ENCODE measurements around the gene TTC27. TPM values are rescaled to one million over a fixed set of nuclear protein-coding genes. Genes with fewer than 3 reads are reported as not detected.
A peak's percentile ranks its signal among the peaks of the same experiment; 100 is the strongest.
"Not testable (repeated sequence)": the region's sequence is repeated elsewhere in the genome, so short reads cannot be mapped to it uniquely, and the experiment has no call there.

Gene TTC27
- total and polyA plus RNA-seq, 4 donors: 3.5 to 13.5 (median 6.3) TPM

DNA sequence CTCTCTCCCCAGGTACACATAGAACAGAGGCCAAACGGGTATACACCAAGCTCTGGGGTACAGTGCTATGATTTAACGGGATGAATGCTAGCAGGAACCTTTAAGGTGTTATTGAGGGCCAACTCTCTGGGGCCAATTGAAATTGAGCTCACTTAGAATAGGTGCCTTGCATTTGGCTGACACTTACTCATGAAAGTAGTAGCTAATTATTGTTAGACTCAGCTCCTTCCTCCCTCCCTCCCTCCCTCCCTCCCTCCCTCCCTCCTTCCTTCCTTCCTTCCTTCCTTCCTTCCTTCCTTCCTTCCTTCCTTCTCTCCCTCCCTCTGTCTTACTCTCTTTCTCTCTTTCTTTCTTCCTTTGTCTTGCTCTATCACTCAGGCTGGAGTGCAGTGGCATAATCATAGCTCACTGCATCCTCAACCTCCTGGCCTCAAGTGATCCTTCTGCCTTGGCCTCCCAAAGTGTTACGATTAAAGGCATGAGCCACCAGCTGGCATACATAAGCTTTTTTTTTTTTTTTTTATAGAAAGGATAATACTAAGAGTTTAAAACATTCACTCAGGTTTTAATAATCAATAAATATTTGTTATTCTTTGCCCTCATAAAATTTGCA lies 95.7 kb downstream of the TTC27 start:
- no peak for DNase-seq (ENCODE audit: low spot score)
- WGBS: over 99% methylated on average over 3 of the region's 3 CpGs
- Histone ChIP-seq H3K27me3 (ENCODE audit: control insufficient read depth in 4 of 4, insufficient read depth in 4 of 4, low read length in 3 of 4) (no peaks in the 10 kb centered on the region), H3K9ac (ENCODE audit: low read depth in 1 of 2, low read length in 2 of 2) (no peak overlapping the region), H3K27ac (ENCODE audit: low read depth in 1 of 2, low read length in 2 of 2) (no peak overlapping the region), H3K4me1 (ENCODE audit: control insufficient read depth in 4 of 4, insufficient read depth in 4 of 4, low read length in 3 of 4) (peaks cover 0 to 16% (median 11%) of the 10 kb centered on the region in 4 donors), H3K9me3 (ENCODE audit: control insufficient read depth in 4 of 4, low read length in 3 of 4) (no peaks in the 10 kb centered on the region), H3K4me3 (ENCODE audit: low read depth in 1 of 3, low read length in 3 of 3) (no peak overlapping the region), H3K36me3 (ENCODE audit: control insufficient read depth in 4 of 4, insufficient read depth in 3 of 4, low read depth in 1 of 4, low read length in 3 of 4) (no peaks in the 10 kb centered on the region)
- TF ChIP-seq FOXA1 (IDR thresholded peaks at IDR 0.05) (no peak), SP1 (IDR thresholded peaks at IDR 0.05) (no peak), CTCF (IDR thresholded peaks at IDR 0.05; ENCODE audit: low read depth, low read length, missing input control) (no peak)
- TF ChIP-seq, protein P1, sequence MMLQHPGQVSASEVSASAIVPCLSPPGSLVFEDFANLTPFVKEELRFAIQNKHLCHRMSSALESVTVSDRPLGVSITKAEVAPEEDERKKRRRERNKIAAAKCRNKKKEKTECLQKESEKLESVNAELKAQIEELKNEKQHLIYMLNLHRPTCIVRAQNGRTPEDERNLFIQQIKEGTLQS (IDR thresholded peaks at IDR 0.05): no peak

DNA sequence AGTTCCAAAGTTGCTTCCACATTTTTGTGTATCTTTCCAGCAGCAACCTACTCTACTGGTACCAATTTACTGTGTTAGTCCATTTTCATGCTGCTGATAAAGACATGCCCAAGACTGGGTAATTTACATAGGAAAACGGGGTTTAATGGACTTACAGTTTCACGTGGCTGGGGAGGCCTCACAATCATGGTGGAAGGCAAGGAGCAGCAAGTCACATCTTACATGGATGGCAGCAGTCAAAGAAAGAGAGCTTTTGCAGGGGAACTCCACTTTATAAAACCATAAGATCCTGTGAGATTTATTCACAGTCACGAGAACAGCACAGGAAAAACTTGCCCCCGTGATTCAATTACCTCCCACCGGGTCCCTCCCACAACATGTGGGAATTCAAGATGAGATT lies 98.8 kb downstream of the TTC27 start:
- not testable (repeated sequence) for H3K27ac ChIP-seq (ENCODE audit: low read depth in 1 of 2, low read length in 2 of 2); H3K4me3 ChIP-seq (ENCODE audit: low read depth in 1 of 3, low read length in 3 of 3); H3K9me3 ChIP-seq (ENCODE audit: control insufficient read depth in 4 of 4, low read length in 3 of 4); H3K4me1 ChIP-seq (ENCODE audit: control insufficient read depth in 4 of 4, insufficient read depth in 4 of 4, low read length in 3 of 4); H3K27me3 ChIP-seq (ENCODE audit: control insufficient read depth in 4 of 4, insufficient read depth in 4 of 4, low read length in 3 of 4); DNase-seq (ENCODE audit: low spot score); H3K9ac ChIP-seq (ENCODE audit: low read depth in 1 of 2, low read length in 2 of 2); H3K36me3 ChIP-seq (ENCODE audit: control insufficient read depth in 4 of 4, insufficient read depth in 3 of 4, low read depth in 1 of 4, low read length in 3 of 4)
- TF ChIP-seq HNF4A (conservative IDR thresholded peaks at IDR 0.05): peak in 1 of 2 donors; percentile 5
- 85% methylated on average over 5 of the region's 5 CpGs for WGBS

DNA sequence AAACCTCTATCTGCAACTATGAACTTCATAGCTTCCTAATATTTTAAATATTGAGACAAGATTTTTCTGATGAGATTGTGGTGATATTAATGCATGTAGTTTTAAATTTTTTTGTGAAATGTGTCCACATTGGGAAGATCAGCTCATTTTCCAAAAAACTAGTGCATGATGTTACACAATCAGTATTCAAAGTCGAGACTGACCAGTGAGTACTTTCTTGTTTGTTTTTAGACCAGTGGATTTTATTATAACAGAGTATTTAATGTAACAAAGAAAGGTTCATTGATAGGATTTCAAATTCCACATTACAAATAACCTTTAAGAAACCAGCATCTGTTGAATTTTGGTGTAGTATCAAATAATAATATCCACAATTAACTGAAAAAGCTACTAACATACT lies 99.3 kb downstream of the TTC27 start:
- H3K4me1 ChIP-seq (ENCODE audit: control insufficient read depth in 4 of 4, insufficient read depth in 4 of 4, low read length in 3 of 4): peaks cover 0 to 8% (median 5%) of the 10 kb centered on the region in 4 donors
- H3K9ac ChIP-seq (ENCODE audit: low read depth in 1 of 2, low read length in 2 of 2): no peak overlapping the region
- 42% methylated on average over 1 of the region's 1 CpG for WGBS
- TF ChIP-seq HNF4A (conservative IDR thresholded peaks at IDR 0.05) (peak; percentile 36 to 46), EGR1 (IDR thresholded peaks at IDR 0.05; ENCODE audit: low read depth in 2 of 2) (no peak), SP1 (IDR thresholded peaks at IDR 0.05) (no peak)
- H3K36me3 ChIP-seq (ENCODE audit: control insufficient read depth in 4 of 4, insufficient read depth in 3 of 4, low read depth in 1 of 4, low read length in 3 of 4): no peaks in the 10 kb centered on the region
- H3K4me3 ChIP-seq (ENCODE audit: low read depth in 1 of 3, low read length in 3 of 3): no peak overlapping the region
- no peaks in the 10 kb centered on the region for H3K9me3 ChIP-seq (ENCODE audit: control insufficient read depth in 4 of 4, low read length in 3 of 4)
- no peak for DNase-seq (ENCODE audit: low spot score)
- no peaks in the 10 kb centered on the region for H3K27me3 ChIP-seq (ENCODE audit: control insufficient read depth in 4 of 4, insufficient read depth in 4 of 4, low read length in 3 of 4)
- no peak overlapping the region for H3K27ac ChIP-seq (ENCODE audit: low read depth in 1 of 2, low read length in 2 of 2)

GRCh38 chr2:32730958-32731357 lies 103.1 kb downstream of the TTC27 start:
- not testable (repeated sequence) for H3K9ac ChIP-seq (ENCODE audit: low read depth in 1 of 2, low read length in 2 of 2); H3K9me3 ChIP-seq (ENCODE audit: control insufficient read depth in 4 of 4, low read length in 3 of 4); H3K36me3 ChIP-seq (ENCODE audit: control insufficient read depth in 4 of 4, insufficient read depth in 3 of 4, low read depth in 1 of 4, low read length in 3 of 4); H3K27me3 ChIP-seq (ENCODE audit: control insufficient read depth in 4 of 4, insufficient read depth in 4 of 4, low read length in 3 of 4); H3K4me3 ChIP-seq (ENCODE audit: low read depth in 1 of 3, low read length in 3 of 3); DNase-seq (ENCODE audit: low spot score); H3K27ac ChIP-seq (ENCODE audit: low read depth in 1 of 2, low read length in 2 of 2); H3K4me1 ChIP-seq (ENCODE audit: control insufficient read depth in 4 of 4, insufficient read depth in 4 of 4, low read length in 3 of 4)
- 97% methylated on average over 8 of the region's 8 CpGs for WGBS

Data from liver (tissue), 9 donors.